Omental fat pad (tissue), 4 donors: ENCODE measurements around the gene NOC4L. TPM values are rescaled to one million over a fixed set of nuclear protein-coding genes. Genes with fewer than 3 reads are reported as not detected.
A peak's percentile ranks its signal among the peaks of the same experiment; 100 is the strongest.

ENCODE experiments used
- ATAC-seq: fragments of 150-250 bp; one replicate; pipeline ENCODE4 v1.9.1; 2016; ENCODE audit warnings: mild to moderate bottlenecking, moderate library complexity; ENCODE audit not compliant: low FRiP score
- DNase-seq: peaks from one replicate; pipeline ENCODE4 v3.0.0-alpha.2; 2019; ENCODE audit warnings: low spot score
- CTCF ChIP-seq, 3 donors: fragments of 450-650 bp; IDR thresholded peaks; one replicate each; pipeline ENCODE4 v1.5.1; 2016 to 2017; ENCODE audit warnings: antibody characterized with exemption in 3 of 3, mild to moderate bottlenecking in 3 of 3, moderate library complexity in 2 of 3
- total RNA-seq, 4 donors: library from RNA; depleted of rRNA; stranded (reverse); fragments of >200 nt; gene quantifications; one replicate each; pipeline ENCODE4 v1.1.0, GENCODE V29; 2016

The NOC4L gene
- total RNA-seq, 4 donors from 2014 or later: 6.4 to 16.1 (median 9.3) TPM

DNA sequence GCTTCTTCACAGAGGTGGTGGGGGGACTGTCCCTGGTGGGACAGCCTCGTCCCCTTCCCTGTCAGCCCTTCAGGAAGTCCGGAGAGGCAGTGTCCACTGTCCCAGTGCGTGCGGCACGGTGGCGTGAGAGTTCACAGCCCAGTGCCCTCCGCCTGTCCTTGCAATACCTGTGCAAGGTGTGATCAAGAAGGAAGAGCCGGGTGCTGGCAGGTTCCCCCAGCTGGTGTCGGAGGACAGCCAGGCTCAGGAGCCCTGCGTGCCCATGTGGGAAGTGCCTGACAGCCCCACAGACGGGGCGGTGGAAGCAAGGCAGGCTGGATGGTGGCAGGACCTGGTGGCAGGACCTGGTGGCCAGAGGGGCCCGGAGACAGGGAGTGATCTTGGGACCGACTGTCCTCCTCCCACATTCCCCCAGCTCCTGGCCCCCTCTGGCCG, 16.4 kb downstream of the NOC4L start:
- ATAC-seq (no peak), DNase-seq (no peak)
- TF ChIP-seq CTCF (IDR thresholded peaks at IDR 0.05): no peak

- no peak for ATAC-seq
- no peak for DNase-seq
- TF ChIP-seq CTCF (IDR thresholded peaks at IDR 0.05): no peak
Observed at GRCh38 chr12:132161036-132161781, 17.0 kb downstream of the NOC4L start.

- DNase-seq: no peak
- peak; percentile 5 for ATAC-seq
- no peak for TF ChIP-seq CTCF (IDR thresholded peaks at IDR 0.05)
Observed at GRCh38 chr12:132161796-132162507, 17.7 kb downstream of the NOC4L start.

GRCh38 chr12:132162508-132163031, 18.3 kb downstream of the NOC4L start:
- DNase-seq (no peak), ATAC-seq (peak; percentile 31)
- TF ChIP-seq CTCF (IDR thresholded peaks at IDR 0.05): no peak

DNA sequence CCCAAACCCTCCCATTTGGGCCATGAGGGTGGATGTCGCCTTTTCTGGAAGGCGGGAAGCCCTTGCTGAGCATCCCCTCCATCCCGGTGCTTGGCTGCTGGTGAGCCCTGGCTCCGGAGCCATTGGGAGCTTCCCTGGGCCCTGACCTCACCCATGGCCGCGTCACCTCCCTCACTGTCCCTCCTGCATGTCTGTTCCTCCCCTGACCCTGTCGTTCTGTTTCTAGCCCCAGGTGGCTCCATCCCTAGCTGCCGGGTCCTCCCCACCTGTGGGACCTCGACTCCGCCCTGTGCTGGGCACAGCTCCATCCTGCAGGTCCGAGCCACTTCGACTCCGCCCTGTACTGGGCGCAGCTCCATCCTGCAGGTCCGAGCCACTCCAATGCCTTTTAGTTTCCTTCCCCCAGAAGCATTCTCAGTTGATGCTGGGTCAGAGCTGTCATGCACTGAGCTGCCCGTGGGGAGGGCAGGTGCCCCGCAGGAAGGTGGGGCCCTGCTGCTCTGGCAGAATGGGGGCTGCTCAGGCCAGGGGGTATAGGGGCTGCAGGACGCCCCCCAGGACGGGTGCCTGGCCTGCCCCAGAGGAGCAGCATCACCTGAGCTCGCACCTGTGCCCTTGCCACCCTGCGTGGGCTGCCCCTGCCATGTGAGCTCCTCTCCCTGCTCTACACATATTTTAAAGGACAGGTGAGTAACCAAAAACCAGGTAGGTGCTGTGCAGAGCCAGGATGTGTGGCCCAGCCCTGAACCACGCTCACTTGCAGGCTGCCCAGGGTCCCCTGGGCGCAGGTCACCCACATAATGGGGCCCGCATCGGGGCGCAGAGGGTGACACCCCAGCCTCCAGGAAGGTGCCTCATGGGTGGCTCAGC, 19.0 kb downstream of the NOC4L start:
- DNase-seq: no peak
- TF ChIP-seq CTCF (IDR thresholded peaks at IDR 0.05): no peak
- peak; percentile 19 for ATAC-seq

DNA sequence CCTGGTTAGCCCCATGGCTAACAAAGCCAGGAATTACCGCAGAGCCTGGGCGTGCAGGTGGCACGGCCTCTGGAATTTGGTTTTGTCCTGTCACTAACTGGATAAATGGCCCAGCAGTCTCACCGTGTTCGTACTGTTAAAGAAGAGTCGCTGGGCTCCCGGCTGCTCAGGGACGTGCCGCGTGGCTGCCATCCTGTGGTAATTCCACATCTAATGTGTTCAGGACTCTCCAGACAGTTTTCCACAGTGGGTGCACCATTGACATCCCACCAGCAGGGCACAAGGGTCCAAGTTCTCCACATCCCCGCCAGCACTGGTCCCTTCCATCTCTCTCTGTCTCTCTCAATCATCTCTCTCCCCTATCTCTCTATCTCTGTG, 19.6 kb downstream of the NOC4L start:
- DNase-seq: no peak
- TF ChIP-seq CTCF (IDR thresholded peaks at IDR 0.05): no peak

More for the DNA sequence above, 19.6 kb downstream of the NOC4L start:
- ATAC-seq: no peak
